Spleen (tissue), 11 donors: Measurements from ENCODE around the gene KCNJ4. TPM values are rescaled to one million over a fixed set of nuclear protein-coding genes. Genes with fewer than 3 reads are reported as not detected.

Source experiments
- DNase-seq: peaks from one replicate; pipeline ENCODE4 v3.0.0-alpha.2; 2020
- H3K27ac ChIP-seq, 8 donors: fragments of 200-600 bp; sonication (generic) in 7 of 8; 1 replicate in 4 of 8; 2 replicates in 4 of 8; pipeline versions ENCODE4 v1.5.0 to v1.8.0; 2016 to 2021; ENCODE audit warnings: inconsistent platforms in 4 of 8, mild to moderate bottlenecking in 4 of 8, moderate library complexity in 1 of 8
- H3K27me3 ChIP-seq, 7 donors: fragments of 200-600 bp; sonication (generic) in 6 of 7; replicated peaks in 1 of 7; 1 replicate in 4 of 7; 2 replicates in 3 of 7; pipeline versions ENCODE4 v1.5.0 to v1.8.0; 2016 to 2021; ENCODE audit warnings: inconsistent platforms in 3 of 7, mild to moderate bottlenecking in 1 of 7
- H3K36me3 ChIP-seq, 6 donors: fragments of 200-600 bp; sonication (generic) in 5 of 6; 1 replicate in 4 of 6; 2 replicates in 2 of 6; pipeline versions ENCODE4 v1.5.0 to v1.8.0; 2016 to 2021; ENCODE audit warnings: inconsistent platforms in 2 of 6
- H3K4me1 ChIP-seq, 6 donors: fragments of 200-600 bp; sonication (generic) in 5 of 6; 1 replicate in 3 of 6; 2 replicates in 3 of 6; pipeline versions ENCODE4 v1.5.0 to v1.8.0; 2016 to 2021; ENCODE audit warnings: inconsistent platforms in 3 of 6
- H3K4me3 ChIP-seq, 8 donors: fragments of 200-600 bp; sonication (generic) in 7 of 8; 1 replicate in 4 of 8; 2 replicates in 4 of 8; pipeline versions ENCODE4 v1.5.0 to v1.8.0; 2016 to 2021; ENCODE audit warnings: inconsistent platforms in 4 of 8, mild to moderate bottlenecking in 4 of 8, moderate library complexity in 2 of 8
- H3K9me3 ChIP-seq, 8 donors: fragments of 200-600 bp; sonication (generic) in 7 of 8; 1 replicate in 4 of 8; 2 replicates in 4 of 8; pipeline versions ENCODE4 v1.5.0 to v1.8.0; 2016 to 2021; ENCODE audit warnings: inconsistent platforms in 4 of 8
- POLR2A ChIP-seq, 3 donors: fragments of 450-650 bp; IDR thresholded peaks; one replicate each; pipeline ENCODE4 v1.5.1; 2017; ENCODE audit warnings: antibody characterized with exemption in 3 of 3, mild to moderate bottlenecking in 1 of 3
- POLR2AphosphoS5 ChIP-seq, 3 donors: sonication (generic); formaldehyde crosslinking; IDR thresholded peaks; one replicate each; pipeline ENCODE4 v1.5.1; 2017; ENCODE audit warnings: antibody characterized with exemption in 3 of 3
- WGBS, 5 donors: extraction: QIAGEN DNeasy Blood & Tissue Kit in 3 of 5; methylation state at CpG; one replicate each; pipeline versions ENCODE4 v1.1.5 to v1.1.7; 2013 to 2018; 5-methylcytosine and 5-hydroxymethylcytosine counted together
- intact Hi-C: fragments of 100-400 bp; cut with DNase I; formaldehyde crosslinking; loops from one replicate; pipeline ENCODE4 v1.15.0; 2023; ENCODE audit warnings: low total_unique reads
- polyA plus RNA-seq, 3 donors: library from polyadenylated mRNA; stranded (reverse); fragments of 200-250 nt; gene quantifications; one replicate each; pipeline ENCODE4 v1.2.1, GENCODE V29; 2013
- total RNA-seq, 7 donors: library from RNA; depleted of rRNA in 3 of 7; stranded (reverse); fragments of >200 nt in 3 of 7; fragmentation: NEBNext Ultra II Directional in 4 of 7; extraction: Animal tissue kit (Norgen Biotek cat#: 25700) in 4 of 7; gene quantifications; one replicate each; pipeline versions ENCODE4 v1.1.0 to v1.2.1, GENCODE V29; 2016 to 2021
- TF ChIP-seq, protein P1 (sequence below), 11 experiments: fragments of 200-600 bp in 7 of 11; fragments of 450-650 bp in 4 of 11; sonication (generic) in 4 of 11; IDR thresholded peaks in 8 of 11; conservative IDR thresholded peaks in 3 of 11; 1 replicate in 7 of 11; 2 replicates in 4 of 11; pipeline versions ENCODE4 v1.4.0 to v1.8.0; 2016 to 2021; ENCODE audit warnings: antibody characterized with exemption in 11 of 11, inconsistent platforms in 4 of 11, mild to moderate bottlenecking in 1 of 11
- donor health status: healthy with polysubstance abuse.
- donor health status: DM: no; HTN: no; CAD: no; lungs with moderate emphysema.
- donor health status: DM: no; HTN: no; CAD: no.
- donor health status: Bipolar disorder and iron deficiency.
- donor health status: healthy.
- donor health status: DM: no; HTN: no; CAD: no.
- donor health status: DM: yes; HTN: yes; CAD: no.

The KCNJ4 gene
- total and polyA plus RNA-seq, 10 donors = not detected

DNA sequence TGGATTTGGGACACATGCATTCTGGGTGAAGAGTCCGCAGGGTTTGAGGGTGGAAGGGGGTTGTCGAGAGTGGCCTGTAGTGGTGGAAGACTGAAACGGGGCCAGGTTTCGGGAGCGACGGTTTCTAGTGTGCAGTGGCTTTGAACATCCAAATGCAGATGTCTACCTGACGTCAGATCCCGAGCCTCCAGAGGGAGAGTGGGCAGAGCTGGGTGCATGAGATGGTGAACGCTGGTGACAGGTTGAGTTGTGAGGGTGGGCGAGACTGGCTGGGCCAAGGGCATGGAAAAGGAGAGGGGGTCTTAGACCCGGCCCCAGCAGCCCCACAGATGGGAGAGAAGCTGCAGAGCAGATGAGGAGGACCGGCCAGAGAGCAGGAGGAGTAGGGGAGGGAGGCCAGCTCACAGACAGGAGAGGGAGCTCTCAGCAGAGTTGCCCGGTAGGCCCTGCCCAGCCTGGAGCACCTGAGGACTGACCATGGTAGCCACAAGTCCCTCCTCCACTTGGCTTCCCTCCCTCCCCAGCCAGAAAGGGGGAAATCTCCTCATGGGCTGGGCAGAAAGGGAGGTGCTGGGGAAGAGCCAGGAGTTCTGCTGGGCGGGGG, 14.2 kb downstream of the KCNJ4 start:
- H3K27ac ChIP-seq = no peak overlapping the region
- H3K27me3 ChIP-seq = peaks cover 0 to 50% (median 3%) of the 10 kb centered on the region in 7 donors
- no peaks in the 10 kb centered on the region for H3K9me3 ChIP-seq
- WGBS, 5 donors = 78 to 88% (median 82%) methylated on average over 14 of the region's 14 CpGs
- H3K4me1 ChIP-seq = no peaks in the 10 kb centered on the region
- no peaks in the 10 kb centered on the region for H3K36me3 ChIP-seq
- no peak for TF ChIP-seq POLR2A (IDR thresholded peaks at IDR 0.05)
- no peak for TF ChIP-seq POLR2AphosphoS5 (IDR thresholded peaks at IDR 0.05)
- TF ChIP-seq, protein P1, sequence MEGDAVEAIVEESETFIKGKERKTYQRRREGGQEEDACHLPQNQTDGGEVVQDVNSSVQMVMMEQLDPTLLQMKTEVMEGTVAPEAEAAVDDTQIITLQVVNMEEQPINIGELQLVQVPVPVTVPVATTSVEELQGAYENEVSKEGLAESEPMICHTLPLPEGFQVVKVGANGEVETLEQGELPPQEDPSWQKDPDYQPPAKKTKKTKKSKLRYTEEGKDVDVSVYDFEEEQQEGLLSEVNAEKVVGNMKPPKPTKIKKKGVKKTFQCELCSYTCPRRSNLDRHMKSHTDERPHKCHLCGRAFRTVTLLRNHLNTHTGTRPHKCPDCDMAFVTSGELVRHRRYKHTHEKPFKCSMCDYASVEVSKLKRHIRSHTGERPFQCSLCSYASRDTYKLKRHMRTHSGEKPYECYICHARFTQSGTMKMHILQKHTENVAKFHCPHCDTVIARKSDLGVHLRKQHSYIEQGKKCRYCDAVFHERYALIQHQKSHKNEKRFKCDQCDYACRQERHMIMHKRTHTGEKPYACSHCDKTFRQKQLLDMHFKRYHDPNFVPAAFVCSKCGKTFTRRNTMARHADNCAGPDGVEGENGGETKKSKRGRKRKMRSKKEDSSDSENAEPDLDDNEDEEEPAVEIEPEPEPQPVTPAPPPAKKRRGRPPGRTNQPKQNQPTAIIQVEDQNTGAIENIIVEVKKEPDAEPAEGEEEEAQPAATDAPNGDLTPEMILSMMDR (IDR thresholded peaks at IDR 0.05 in 8 of 11, conservative IDR thresholded peaks at IDR 0.05 in 3 of 11) = no peak
- DNase-seq = no peak
- no peak overlapping the region for H3K4me3 ChIP-seq
- intact Hi-C loops = no loop called here

DNA sequence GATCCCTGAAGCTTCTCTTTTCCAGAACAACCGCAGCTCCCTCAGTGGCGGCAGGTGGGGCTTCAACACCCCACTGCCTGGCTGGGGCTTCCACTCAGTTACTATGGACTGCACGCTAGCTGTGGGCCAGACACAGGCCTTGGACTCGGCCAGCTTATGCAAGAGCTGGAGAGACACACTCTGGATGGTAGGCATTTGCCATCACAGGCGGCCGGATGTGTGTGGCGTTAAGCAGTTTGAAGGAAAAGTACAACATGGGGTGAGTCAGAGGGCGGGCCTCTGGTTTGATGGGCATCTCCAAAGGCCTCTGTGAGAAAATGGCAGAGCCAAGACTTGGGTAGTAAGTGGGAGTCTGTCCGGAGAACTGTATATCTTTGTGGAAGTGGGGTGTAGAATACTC, 17.6 kb downstream of the KCNJ4 start:
- H3K27me3 ChIP-seq = peaks cover 0 to 30% (median 0%) of the 10 kb centered on the region in 7 donors
- no peak overlapping the region for H3K27ac ChIP-seq
- H3K4me3 ChIP-seq = no peak overlapping the region
- no peaks in the 10 kb centered on the region for H3K36me3 ChIP-seq
- DNase-seq = no peak
- 91 to 96% (median 95%) methylated on average over 9 of the region's 9 CpGs for WGBS, 5 donors
- intact Hi-C loops = no loop called here
- H3K4me1 ChIP-seq = no peaks in the 10 kb centered on the region
- no peak for TF ChIP-seq POLR2AphosphoS5 (IDR thresholded peaks at IDR 0.05)
- TF ChIP-seq, protein P1 (IDR thresholded peaks at IDR 0.05 in 8 of 11, conservative IDR thresholded peaks at IDR 0.05 in 3 of 11) = no peak
- H3K9me3 ChIP-seq = no peaks in the 10 kb centered on the region

DNA sequence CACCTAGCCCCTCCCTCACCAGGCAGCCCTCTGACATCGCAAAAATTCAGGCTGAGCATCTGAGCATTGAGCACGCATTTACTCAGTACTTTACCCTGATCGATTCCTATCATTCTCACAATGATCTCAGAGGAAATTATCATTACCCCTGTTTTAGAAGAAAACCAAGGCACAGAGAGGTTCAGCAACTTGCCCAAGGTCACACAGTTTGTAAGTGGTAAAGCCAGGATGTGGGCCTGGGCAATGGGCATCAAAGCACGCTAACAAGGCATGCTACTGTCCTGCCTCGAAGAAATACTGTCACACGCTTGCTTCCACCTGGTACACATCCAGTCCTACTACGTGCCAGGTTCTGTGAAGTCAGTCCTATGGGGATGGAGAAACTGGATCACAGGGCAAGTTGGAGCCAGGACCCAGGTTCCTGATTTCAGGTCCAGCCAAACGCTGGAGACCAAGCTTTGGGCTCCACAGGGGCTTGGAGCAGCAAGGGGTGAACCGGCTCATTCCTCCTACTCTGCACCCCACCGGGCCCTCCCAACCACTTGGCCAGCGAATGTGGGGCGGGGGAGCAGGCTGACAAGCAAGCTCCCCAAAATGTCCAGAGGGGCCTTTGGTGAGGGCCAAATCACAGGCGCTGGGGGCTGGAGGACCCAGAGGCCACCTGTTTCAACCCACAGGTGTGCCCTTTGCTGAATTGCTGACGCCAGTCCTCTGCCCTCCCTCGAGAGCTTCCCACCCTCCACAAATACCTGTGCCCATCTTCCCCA, 18.2 kb downstream of the KCNJ4 start:
- WGBS, 5 donors = 89 to 93% (median 90%) methylated on average over 13 to 15 of the region's 15 CpGs
- intact Hi-C loops = no loop called here
- no peak for TF ChIP-seq POLR2A (IDR thresholded peaks at IDR 0.05)
- no peak for TF ChIP-seq POLR2AphosphoS5 (IDR thresholded peaks at IDR 0.05)
- TF ChIP-seq, protein P1 (IDR thresholded peaks at IDR 0.05 in 8 of 11, conservative IDR thresholded peaks at IDR 0.05 in 3 of 11) = no peak
- Histone ChIP-seq H3K4me3 (no peak overlapping the region), H3K9me3 (no peaks in the 10 kb centered on the region), H3K36me3 (no peaks in the 10 kb centered on the region), H3K27ac (no peak overlapping the region), H3K4me1 (no peaks in the 10 kb centered on the region), H3K27me3 (peaks cover 0 to 30% (median 0%) of the 10 kb centered on the region in 7 donors)
- no peak for DNase-seq

DNA sequence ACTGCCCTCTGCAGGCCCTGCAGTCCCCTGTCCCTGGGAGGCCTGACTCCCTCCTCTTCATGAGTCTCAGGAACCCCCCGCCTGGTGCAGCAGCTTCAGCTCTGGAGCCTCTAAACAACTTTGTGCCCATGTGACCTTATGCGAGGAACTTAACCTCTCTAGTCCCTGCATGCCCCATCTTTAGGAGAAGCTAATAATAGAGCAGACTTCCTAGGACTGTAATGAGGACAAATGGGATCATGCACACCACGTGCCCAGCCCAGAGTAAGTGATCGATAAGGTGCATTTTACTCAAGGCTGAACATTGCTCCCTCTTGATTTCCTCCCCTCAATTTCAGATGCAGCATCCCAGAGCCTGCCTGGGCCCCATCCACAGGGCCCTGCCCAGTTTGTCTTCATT, 19.0 kb downstream of the KCNJ4 start:
- WGBS, 5 donors = 49 to 77% (median 67%) methylated on average over 3 to 4 of the region's 4 CpGs
- Histone ChIP-seq H3K9me3 (no peaks in the 10 kb centered on the region), H3K27ac (no peak overlapping the region), H3K27me3 (peaks cover 0 to 25% (median 0%) of the 10 kb centered on the region in 7 donors), H3K36me3 (no peaks in the 10 kb centered on the region), H3K4me1 (no peaks in the 10 kb centered on the region), H3K4me3 (no peak overlapping the region)
- DNase-seq = no peak
- TF ChIP-seq POLR2AphosphoS5 (IDR thresholded peaks at IDR 0.05) (no peak), POLR2A (IDR thresholded peaks at IDR 0.05) (no peak)
- TF ChIP-seq, protein P1 (IDR thresholded peaks at IDR 0.05 in 8 of 11, conservative IDR thresholded peaks at IDR 0.05 in 3 of 11) = no peak
- intact Hi-C loops = no loop called here
